Activated CD8-positive, alpha-beta memory T cell treated with anti-CD3 and anti-CD28 coated beads for 24 hours (primary cell): Measurements from ENCODE around the gene ARVCF.

ENCODE experiments used
- DNase-seq: peaks from one replicate; pipeline ENCODE4 v3.0.0-alpha.2; 2020

Gene ARVCF

GRCh38 chr22:20029550-20030225 is 13.1 kb upstream of the ARVCF start:
- no peak for DNase-seq

- DNase-seq = no peak
Observed at GRCh38 chr22:20028855-20029549, 12.4 kb upstream of the ARVCF start.

GRCh38 chr22:20027966-20028854 is 11.6 kb upstream of the ARVCF start:
- no peak for DNase-seq

- DNase-seq = no peak
Observed at GRCh38 chr22:20026996-20027601, 10.5 kb upstream of the ARVCF start.

GRCh38 chr22:20026204-20026908 is 9.7 kb upstream of the ARVCF start:
- DNase-seq = no peak

- no peak for DNase-seq
Observed at GRCh38 chr22:20025401-20026203, 9.0 kb upstream of the ARVCF start.

GRCh38 chr22:20024650-20025397 is 8.2 kb upstream of the ARVCF start:
- no peak for DNase-seq

- no peak for DNase-seq
Observed at GRCh38 chr22:20024225-20024624, 7.6 kb upstream of the ARVCF start.

GRCh38 chr22:20022978-20023613 is 6.5 kb upstream of the ARVCF start:
- DNase-seq = no peak

GRCh38 chr22:20022231-20022977 is 5.8 kb upstream of the ARVCF start:
- DNase-seq = no peak

GRCh38 chr22:20021196-20022181 is 4.9 kb upstream of the ARVCF start:
- DNase-seq = peak; percentile 64

GRCh38 chr22:20020533-20021195 is 4.0 kb upstream of the ARVCF start, which contains the start of gene TANGO2:
Gene TANGO2, plus strand, starts transcription at chr22:20021110. Its CDS starts 15,689 bp downstream, at chr22:20036799.
- DNase-seq = peak; percentile 98

- no peak for DNase-seq
Observed at GRCh38 chr22:20019661-20020532, 3.3 kb upstream of the ARVCF start.

GRCh38 chr22:20018001-20018400 is 1.4 kb upstream of the ARVCF start:
- DNase-seq = no peak

GRCh38 chr22:20017622-20017958 is 967 bp upstream of the ARVCF start:
- DNase-seq = no peak

- peak; percentile 75 for DNase-seq
Observed at GRCh38 chr22:20015971-20016733, 471 bp downstream of the ARVCF start.
